Memory B cell (primary cell): ENCODE measurements around the gene ACOT8.

Experiments used
- ATAC-seq: fragments of 150-1000 bp; cut with Tn5 transposase; 2 replicates; pipeline ENCODE4 v1.10.0; 2021; ENCODE audit warnings: low read depth, mild to moderate bottlenecking, moderate library complexity
- DNase-seq, 2 donors: peaks; one replicate each; pipeline ENCODE4 v3.0.0; 2022; ENCODE audit warnings: low spot score in 2 of 2
- H3K27ac Mint-ChIP-seq: one replicate; pipeline ENCODE4 v1.8.0; 2022; ENCODE audit warnings: mild to moderate bottlenecking, moderate library complexity, mixed read lengths
- H3K27me3 Mint-ChIP-seq: one replicate; pipeline ENCODE4 v1.8.0; 2022; ENCODE audit warnings: mixed read lengths
- H3K36me3 Mint-ChIP-seq: one replicate; pipeline ENCODE4 v1.8.0; 2022; ENCODE audit warnings: mild to moderate bottlenecking, mixed read lengths
- H3K4me1 Mint-ChIP-seq: one replicate; pipeline ENCODE4 v1.8.0; 2022; ENCODE audit warnings: mixed read lengths
- H3K4me3 Mint-ChIP-seq: one replicate; pipeline ENCODE4 v1.8.0; 2022; ENCODE audit warnings: mild to moderate bottlenecking, moderate library complexity, mixed read lengths
- H3K9me3 Mint-ChIP-seq: one replicate; pipeline ENCODE4 v1.8.0; 2022; ENCODE audit warnings: mixed read lengths

The ACOT8 gene

DNA sequence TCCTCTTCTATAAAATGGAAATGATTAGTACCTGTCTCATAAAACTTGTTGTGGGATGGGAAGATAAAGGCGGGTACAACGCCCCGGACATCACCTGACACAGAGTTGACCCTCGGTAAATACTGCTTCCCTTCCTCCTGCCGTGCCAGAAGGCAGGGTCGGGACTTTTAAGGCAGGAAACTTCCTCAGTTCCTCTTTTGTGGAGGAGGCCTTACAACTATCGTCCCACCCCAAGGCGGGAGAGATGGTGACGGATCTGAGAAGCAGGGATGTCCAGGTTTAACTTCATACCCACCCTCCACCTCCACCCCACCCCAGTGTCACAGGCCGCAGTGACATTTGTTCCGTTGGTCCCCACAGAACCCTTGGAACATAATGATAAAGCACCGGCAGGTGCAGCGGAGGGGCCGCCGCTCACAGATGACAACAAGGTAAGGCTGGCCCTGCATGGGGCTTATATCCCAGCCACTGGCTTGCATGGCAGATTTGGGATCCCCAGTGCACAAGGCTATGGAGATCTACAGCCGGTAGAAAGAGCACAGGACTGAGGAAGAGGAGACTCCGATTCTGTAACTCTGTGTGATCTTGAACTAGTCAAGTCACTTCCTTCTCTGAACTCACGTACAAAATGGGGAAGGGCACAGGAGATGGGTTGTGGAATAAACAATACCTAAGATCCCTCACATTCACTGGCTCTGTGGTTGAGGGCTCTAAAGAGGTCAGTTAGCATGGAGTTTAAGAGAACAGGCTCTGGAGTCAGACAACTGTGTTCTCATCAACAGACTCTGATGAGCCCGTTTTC, 64.7 kb downstream of the ACOT8 start:
- no peak for DNase-seq
- Mint-ChIP-seq H3K9me3 (no peaks in the 10 kb centered on the region), H3K27ac (peak overlapping the region; percentile 93), H3K27me3 (no peaks in the 10 kb centered on the region), H3K4me3 (peak overlapping the region; percentile 90), H3K4me1 (peaks cover 17% of the 10 kb centered on the region), H3K36me3 (peaks cover 22% of the 10 kb centered on the region)
- ATAC-seq = peak; percentile 28
